Measurements from ENCODE around the gene HELLS. TPM values are rescaled to one million over a fixed set of nuclear protein-coding genes. Genes with fewer than 3 reads are reported as not detected.

HELLS gene
- polyA plus RNA-seq, 1 of the 3 experiments (the other 2 are of a cell fraction): 17.3 TPM

- no peak for TF ChIP-seq FOXM1 (IDR thresholded peaks at IDR 0.05; ENCODE audit: low read depth)
- no peak for TF ChIP-seq TCF12 (IDR thresholded peaks at IDR 0.05)
Observed at GRCh38 chr10:94608559-94608958, 63.0 kb downstream of the HELLS start (continued).

- TF ChIP-seq TCF12 (IDR thresholded peaks at IDR 0.05) (no peak), SIN3A (IDR thresholded peaks at IDR 0.05; ENCODE audit: borderline replicate concordance, low read depth, low read length) (no peak), MXI1 (IDR thresholded peaks at IDR 0.05; ENCODE audit: low read depth, low read length) (no peak), NFIC (IDR thresholded peaks at IDR 0.05; ENCODE audit: borderline replicate concordance) (no peak), RAD21 (IDR thresholded peaks at IDR 0.05; ENCODE audit: low read length) (no peak), FOSL2 (IDR thresholded peaks at IDR 0.05; ENCODE audit: borderline replicate concordance, low read depth) (no peak), FOXJ3 (CRISPR knock-in tag; IDR thresholded peaks at IDR 0.05) (no peak), CHD2 (IDR thresholded peaks at IDR 0.05; ENCODE audit: low read length, partially characterized antibody) (no peak), USF2 (IDR thresholded peaks at IDR 0.05; ENCODE audit: borderline replicate concordance, low read depth, low read length) (no peak), MEF2A (IDR thresholded peaks at IDR 0.05; ENCODE audit: borderline replicate concordance, low read depth) (no peak), YY1 (IDR thresholded peaks at IDR 0.05; ENCODE audit: low read depth) (no peak)
- Histone ChIP-seq H3K79me2 (ENCODE audit: insufficient read depth) (no peaks in the 10 kb centered on the region), H3K4me3 (ENCODE audit: low read depth in 2 of 2, low read length in 1 of 2) (no peak overlapping the region), H3K27ac (ENCODE audit: low read depth in 2 of 2, low read length in 1 of 2) (no peak overlapping the region), H4K20me1 (ENCODE audit: insufficient read depth) (no peaks in the 10 kb centered on the region), H3K9me3 (no peaks in the 10 kb centered on the region), H3K4me2 (no peak overlapping the region), H3K4me1 (ENCODE audit: control insufficient read depth in 1 of 2, insufficient read depth in 2 of 2, low read depth in 1 of 2, low read length in 1 of 2) (no peaks in the 10 kb centered on the region), H2AFZ (ENCODE audit: low read depth) (no peak overlapping the region), H3K27me3 (ENCODE audit: insufficient read depth) (no peaks in the 10 kb centered on the region), H3K9ac (no peak overlapping the region), H3F3A (replicated peaks; ENCODE audit: insufficient read depth) (peaks cover 2% of the 10 kb centered on the region), H3K9me2 (no peaks in the 10 kb centered on the region), H3K36me3 (replicated peaks in 1 of 2; ENCODE audit: control insufficient read depth in 1 of 2, insufficient read depth in 2 of 2, low read length in 1 of 2) (peaks cover 2 to 5% of the 10 kb centered on the region in 2 experiments)
- CTCF ChIA-PET: no interaction called here
- POLR2A ChIA-PET: no interaction called here
- WGBS (ENCODE audit: low lambda C conversion rate): 96% methylated on average over 2 of the region's 2 CpGs
- no peak for DNase-seq
Observed at GRCh38 chr10:94614558-94614957, 69.0 kb downstream of the HELLS start.

- Histone ChIP-seq H3K9ac (no peak overlapping the region), H3K4me1 (ENCODE audit: control insufficient read depth in 1 of 2, insufficient read depth in 2 of 2, low read depth in 1 of 2, low read length in 1 of 2) (no peaks in the 10 kb centered on the region), H3K9me3 (no peaks in the 10 kb centered on the region), H3K27ac (ENCODE audit: low read depth in 2 of 2, low read length in 1 of 2) (no peak overlapping the region), H3K4me2 (no peak overlapping the region), H3K27me3 (ENCODE audit: insufficient read depth) (no peaks in the 10 kb centered on the region), H3K4me3 (ENCODE audit: low read depth in 2 of 2, low read length in 1 of 2) (no peak overlapping the region), H3K36me3 (replicated peaks in 1 of 2; ENCODE audit: control insufficient read depth in 1 of 2, insufficient read depth in 2 of 2, low read length in 1 of 2) (no peaks in the 10 kb centered on the region), H3K79me2 (ENCODE audit: insufficient read depth) (no peaks in the 10 kb centered on the region), H4K20me1 (ENCODE audit: insufficient read depth) (no peaks in the 10 kb centered on the region), H3K9me2 (no peaks in the 10 kb centered on the region), H3F3A (replicated peaks; ENCODE audit: insufficient read depth) (peaks cover 2% of the 10 kb centered on the region), H2AFZ (ENCODE audit: low read depth) (no peak overlapping the region)
- ChIA-PET CTCF (interaction anchor here (0.7 kb wide), 1 partner anchor 12 kb away, joined by 3 read pairs; no protein-coding TSS in a partner anchor), POLR2A (no interaction called here)
- 80% methylated on average over 5 of the region's 5 CpGs for WGBS (ENCODE audit: low lambda C conversion rate)
- no peak for DNase-seq
- TF ChIP-seq USF2 (IDR thresholded peaks at IDR 0.05; ENCODE audit: borderline replicate concordance, low read depth, low read length) (no peak), JUND (IDR thresholded peaks at IDR 0.05) (no peak), GABPA (IDR thresholded peaks at IDR 0.05; ENCODE audit: low read depth) (no peak), REST (IDR thresholded peaks at IDR 0.05; ENCODE audit: low read depth, low read length) (no peak), GATA2 (CRISPR knock-in tag; IDR thresholded peaks at IDR 0.05) (no peak), POLR2AphosphoS5 (IDR thresholded peaks at IDR 0.05; ENCODE audit: low read depth, low read length) (no peak), TEAD4 (IDR thresholded peaks at IDR 0.05; ENCODE audit: borderline replicate concordance, insufficient read depth) (no peak), SIN3A (IDR thresholded peaks at IDR 0.05; ENCODE audit: borderline replicate concordance, low read depth, low read length) (no peak), IRF3 (IDR thresholded peaks at IDR 0.05; ENCODE audit: low read depth, low read length) (no peak), FOSL2 (IDR thresholded peaks at IDR 0.05; ENCODE audit: borderline replicate concordance, low read depth) (no peak), NRF1 (IDR thresholded peaks at IDR 0.05; ENCODE audit: low read depth, low read length) (no peak), NFIC (IDR thresholded peaks at IDR 0.05; ENCODE audit: borderline replicate concordance) (no peak), FOXJ3 (CRISPR knock-in tag; IDR thresholded peaks at IDR 0.05) (no peak)
Observed at GRCh38 chr10:94617389-94617944, 71.9 kb downstream of the HELLS start.
